NCI-H146 treated with DMSO at 0.1 percent for 48 hours (cell line): Measurements from ENCODE around the gene SDK1.
"Not testable (repeated sequence)": the region's sequence is repeated elsewhere in the genome, so short reads cannot be mapped to it uniquely, and the experiment has no call there.

Source experiments
- DNase-seq: peaks from one replicate; lab custom pipeline; 2025; ENCODE audit not compliant: unreplicated experiment; lab: John Stamatoyannopoulos, UW

SDK1 gene

DNA sequence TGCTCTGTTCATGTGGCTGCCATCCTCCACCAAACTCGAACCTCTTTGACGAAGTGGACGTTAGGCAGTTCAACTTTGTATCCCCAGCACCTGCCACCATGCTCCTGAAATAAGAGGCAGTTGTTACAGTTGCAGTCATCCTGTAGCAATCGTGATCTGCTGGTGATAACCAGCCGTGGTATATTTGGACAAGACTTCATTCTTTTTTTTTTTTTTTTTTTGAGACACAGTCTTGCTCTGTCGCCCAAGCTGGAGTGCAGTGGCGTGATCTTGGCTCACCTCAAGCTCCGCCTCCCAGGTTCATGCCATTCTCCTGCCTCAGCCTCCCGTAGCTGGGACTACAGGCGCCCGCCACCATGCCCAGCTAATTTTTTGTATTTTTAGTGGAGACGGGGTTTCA lies 640.7 kb downstream of the SDK1 start:
- DNase-seq = not testable (repeated sequence)

DNA sequence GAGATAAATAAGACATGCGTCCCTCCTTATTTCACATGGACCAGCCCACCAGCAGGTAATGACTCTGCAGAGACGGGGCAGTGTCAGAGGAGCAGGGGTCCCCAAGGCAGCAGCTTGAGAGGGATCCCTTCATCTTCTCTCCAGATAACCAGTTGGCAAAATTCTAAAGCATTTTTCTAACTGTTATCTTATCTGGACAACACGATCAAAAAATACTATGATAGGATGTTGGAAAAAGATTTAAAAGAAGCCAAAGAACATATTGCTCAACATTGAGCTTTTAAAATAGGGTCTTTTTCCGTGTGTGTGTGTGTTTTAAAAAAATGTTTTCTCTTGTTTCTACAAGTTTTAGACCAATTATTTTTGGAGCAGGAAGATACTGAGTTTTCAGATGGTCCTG lies 641.2 kb downstream of the SDK1 start:
- no peak for DNase-seq

DNA sequence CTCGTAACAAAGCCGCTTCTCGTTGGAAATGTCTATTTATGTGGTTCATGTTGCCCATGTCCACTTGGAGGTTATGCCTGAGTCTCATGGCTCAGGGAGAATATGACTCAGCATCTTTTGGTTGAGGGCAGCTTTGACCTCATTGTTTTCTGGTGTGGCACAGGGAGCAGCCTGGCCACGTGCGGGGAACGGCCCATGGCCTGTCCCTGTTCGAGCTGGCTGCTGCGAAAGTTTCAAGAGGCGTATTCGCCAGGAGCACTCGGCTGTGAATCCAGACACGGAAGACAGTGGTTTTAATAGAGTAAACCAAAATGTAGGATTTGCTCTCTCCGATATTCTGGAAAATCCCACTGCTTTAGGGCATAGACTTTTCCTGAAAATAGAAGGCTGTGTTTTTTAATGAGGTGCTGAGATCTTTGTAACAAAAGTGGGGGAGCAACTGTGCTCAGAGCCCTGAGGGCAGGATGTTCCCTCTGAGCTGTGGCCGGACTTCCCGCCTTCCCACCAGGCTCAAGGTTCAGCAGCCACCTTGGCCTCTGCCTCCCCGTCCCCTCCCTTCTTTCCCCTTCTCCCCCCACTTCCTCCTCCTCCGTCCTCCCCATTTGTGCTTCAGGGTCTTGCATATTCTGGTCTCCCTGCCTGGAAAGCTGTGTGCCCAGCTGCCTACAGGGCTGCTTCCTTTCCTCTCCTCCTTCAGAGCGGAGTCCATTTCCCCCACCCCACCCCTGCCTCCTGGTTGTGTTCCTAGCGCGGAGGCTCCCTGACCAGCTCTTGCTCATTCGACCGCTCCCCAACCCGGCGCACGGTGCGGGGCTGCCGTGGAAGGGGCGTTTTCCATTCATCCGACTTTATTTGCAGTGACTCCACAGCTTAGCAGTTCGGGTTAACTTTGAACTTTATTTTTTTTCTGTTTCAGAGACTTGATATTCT lies 642.0 kb downstream of the SDK1 start:
- no peak for DNase-seq

- no peak for DNase-seq
Measured at GRCh38 chr7:3943779-3944520, 642.9 kb downstream of the SDK1 start.

DNA sequence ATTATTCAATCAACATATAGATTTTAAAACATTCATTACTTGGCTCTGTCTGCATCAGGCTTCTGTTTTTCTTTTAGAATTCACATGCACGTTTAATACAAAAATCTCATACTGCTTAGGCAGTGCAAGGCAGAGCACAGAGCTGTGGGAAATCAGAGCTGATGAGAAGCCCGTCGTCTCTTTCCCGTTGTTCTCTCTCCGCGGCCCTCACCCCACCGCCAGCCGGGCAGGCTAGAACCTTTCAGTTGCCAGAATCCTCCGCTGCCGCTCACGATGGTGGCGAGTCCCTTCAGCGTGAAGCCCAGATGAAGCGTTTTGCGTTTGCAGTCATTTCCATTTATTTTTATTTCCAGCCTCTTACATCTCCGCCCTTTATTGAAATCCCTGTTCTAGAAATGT lies 648.2 kb downstream of the SDK1 start:
- DNase-seq = no peak

DNA sequence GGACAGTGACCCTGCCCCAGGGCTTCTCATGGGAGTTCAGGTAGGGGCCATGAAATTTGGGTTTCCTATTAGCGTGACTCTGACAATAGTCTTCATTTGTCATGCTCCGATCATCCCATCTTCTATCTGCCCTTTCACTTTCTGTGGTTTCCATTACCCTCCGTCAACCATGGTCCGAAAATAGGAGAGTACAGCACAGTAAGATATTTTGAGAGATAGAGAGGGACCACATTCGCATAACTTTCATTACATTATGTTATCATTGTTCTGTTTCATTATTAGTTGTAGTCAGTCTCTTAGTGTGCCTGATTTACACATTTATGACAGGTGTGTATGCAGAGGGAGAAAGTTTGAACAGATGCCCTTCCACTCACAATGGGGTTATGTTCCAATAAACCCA lies 649.2 kb downstream of the SDK1 start:
- DNase-seq = no peak

DNA sequence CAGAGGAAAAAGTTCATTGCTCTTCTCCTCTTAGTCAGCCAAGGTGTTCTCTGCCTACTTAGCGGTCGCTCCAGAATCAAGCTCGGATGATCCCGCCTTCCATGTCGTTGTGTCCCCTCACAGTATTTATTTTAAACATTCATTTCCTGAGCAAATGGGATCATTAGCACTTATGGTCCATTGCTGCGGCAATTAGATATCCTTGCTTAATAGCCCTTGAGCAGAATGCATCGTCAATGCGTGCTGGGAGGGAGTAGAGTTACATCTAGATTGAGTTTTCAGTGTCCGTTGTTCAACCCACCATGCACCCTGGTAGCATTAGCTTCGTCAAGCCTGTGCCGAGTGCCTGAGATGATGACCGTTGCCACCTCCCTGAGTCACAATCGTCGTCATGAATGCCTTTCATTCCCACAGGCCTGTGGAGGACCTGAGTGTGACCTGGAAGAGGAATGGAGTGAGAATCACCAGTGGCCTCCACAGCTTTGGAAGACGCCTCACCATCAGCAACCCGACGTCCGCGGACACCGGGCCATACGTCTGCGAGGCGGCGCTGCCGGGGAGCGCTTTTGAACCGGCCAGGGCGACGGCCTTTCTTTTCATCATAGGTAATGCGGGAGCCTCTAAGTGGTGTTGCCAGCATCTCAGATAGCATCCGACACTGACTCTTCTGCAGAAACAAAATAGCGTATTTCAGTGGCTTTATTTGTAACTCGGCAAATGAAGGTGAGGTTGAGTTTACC lies 650.4 kb downstream of the SDK1 start:
- DNase-seq = no peak

GRCh38 chr7:3953133-3953532 lies 652.1 kb downstream of the SDK1 start:
- no peak for DNase-seq

- no peak for DNase-seq
Measured at GRCh38 chr7:3953946-3954345, 652.9 kb downstream of the SDK1 start.

DNA sequence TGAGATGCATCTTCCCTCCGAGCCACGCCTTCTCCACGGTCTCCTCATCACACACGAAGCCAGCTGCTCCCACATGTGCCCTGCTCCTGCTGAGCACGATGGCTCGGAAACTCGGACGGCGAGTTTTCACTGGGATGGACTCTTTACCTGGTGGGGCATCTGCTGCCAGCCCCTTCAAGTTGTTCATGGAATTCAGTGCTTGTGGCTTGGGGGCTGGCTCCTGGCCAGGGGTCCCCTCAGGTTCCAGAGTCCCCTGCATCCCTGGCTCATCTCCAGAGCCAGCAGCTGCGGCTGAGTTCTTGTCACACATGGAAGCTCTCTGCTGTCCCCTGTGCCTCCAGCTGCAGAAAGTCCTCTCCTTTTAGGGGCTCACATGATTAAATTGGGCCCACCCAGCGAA lies 654.0 kb downstream of the SDK1 start:
- no peak for DNase-seq

- no peak for DNase-seq
Measured at GRCh38 chr7:3955751-3956696, 655.0 kb downstream of the SDK1 start.

DNA sequence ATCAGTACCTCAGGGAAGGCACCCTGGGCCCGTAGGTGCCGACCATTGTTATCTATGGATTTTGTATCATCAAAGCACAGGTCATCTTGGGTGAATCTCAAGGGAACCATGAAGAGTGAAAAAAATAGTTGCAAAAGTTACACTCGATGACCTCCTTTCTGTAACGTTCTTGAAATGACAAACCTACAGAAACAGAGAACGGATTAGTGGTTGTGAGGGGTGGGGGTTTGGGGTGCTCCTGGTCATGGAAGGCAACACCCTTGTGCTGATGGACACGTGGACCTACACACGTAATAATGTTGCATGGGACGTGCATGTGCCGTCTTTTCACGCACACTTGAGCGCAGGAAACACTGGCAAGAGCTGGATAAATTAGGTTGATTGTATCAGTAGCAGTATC lies 655.9 kb downstream of the SDK1 start:
- no peak for DNase-seq

- peak; percentile 29 for DNase-seq
Measured at GRCh38 chr7:3957472-3958108, 656.5 kb downstream of the SDK1 start.

DNA sequence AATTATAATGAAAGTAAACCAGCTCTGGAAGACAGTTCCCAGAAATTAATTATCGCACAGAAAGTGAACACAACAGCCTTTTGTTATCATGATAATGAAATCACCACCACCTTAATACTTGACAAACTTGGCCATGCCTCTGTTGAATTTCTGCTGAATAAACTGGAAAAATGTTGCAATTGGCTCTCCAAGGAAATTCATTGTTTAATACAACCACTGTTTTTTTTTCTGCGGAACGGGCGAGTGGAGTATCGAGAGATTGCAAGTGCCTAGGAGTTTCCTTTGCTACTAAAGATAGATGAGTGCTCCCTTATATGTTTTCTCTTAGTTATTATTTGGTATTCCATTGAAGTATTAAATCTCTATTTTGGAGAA lies 657.0 kb downstream of the SDK1 start:
- DNase-seq = no peak

GRCh38 chr7:3959364-3959763 lies 658.3 kb downstream of the SDK1 start:
- no peak for DNase-seq

DNA sequence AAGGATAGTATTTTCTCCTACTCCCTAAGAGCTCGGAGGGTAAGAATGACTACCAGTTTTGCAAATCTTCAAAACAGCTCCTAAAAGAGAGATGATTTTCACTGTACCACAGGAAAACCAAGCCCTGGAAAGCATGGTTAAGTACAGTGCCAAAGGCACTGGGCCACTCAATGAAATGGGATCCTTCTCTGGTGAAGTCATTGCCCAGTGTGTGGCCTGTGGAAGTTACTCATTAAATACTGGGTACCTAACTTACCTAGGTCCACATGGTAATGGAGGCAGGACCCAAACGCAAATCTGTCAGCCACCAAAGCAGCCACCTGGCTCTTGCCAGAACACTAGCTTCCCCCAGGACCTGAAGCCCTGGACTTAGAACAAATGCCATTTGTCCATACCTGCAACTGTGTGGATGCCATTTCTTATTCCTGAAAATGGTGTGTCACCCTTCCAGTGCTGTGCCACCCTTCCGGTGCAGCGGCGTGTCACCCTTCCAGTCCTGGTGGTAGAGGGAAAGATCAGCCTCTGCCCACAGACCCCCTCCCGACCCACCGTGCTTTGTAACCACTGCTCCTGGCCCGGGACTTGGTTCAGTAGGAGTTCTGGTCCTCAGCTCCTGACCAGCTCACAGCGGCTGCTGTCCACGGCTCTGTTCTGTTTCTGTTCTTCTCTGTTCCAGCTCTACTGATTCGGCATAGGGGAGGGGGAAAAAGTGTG lies 659.2 kb downstream of the SDK1 start:
- DNase-seq = no peak

DNA sequence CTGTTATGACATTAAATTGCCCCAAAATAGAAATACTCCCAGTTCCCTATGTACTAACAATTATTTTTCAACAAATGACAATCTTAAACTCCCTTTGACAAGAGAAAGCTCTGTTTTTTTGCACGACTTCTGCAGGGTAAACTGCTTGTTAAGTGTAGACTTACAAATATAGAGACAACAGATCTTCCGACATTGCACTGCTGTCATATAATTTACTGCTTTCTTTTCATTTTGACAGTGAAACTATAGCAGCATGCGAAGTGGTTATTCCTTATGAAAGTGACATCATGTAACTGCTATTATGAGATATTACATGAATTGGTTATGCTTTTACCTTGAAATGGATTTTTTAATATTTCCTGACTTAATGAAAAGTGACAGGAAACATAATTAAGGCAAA lies 659.9 kb downstream of the SDK1 start:
- DNase-seq = no peak

- DNase-seq = no peak
Measured at GRCh38 chr7:3961857-3962503, 660.9 kb downstream of the SDK1 start.

DNA sequence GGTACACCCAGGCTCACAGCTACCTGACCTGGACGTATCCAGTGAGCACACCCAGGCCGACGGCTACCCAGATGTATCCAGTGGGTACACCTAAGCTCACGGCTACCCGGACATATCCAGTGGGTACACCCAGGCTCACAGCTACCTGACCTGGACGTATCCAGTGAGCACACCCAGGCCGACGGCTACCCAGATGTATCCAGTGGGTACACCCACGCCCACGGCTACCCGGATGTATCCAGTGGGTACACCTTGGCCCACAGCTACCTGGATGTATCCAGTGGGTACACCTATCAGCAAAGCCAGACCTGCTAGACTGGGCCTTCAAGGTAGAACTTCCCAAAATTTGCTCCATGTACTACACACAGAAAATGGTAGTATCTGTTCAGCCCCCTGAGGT lies 662.7 kb downstream of the SDK1 start:
- DNase-seq = not testable (repeated sequence)
